ENCODE data around the gene DLGAP3.

DNA sequence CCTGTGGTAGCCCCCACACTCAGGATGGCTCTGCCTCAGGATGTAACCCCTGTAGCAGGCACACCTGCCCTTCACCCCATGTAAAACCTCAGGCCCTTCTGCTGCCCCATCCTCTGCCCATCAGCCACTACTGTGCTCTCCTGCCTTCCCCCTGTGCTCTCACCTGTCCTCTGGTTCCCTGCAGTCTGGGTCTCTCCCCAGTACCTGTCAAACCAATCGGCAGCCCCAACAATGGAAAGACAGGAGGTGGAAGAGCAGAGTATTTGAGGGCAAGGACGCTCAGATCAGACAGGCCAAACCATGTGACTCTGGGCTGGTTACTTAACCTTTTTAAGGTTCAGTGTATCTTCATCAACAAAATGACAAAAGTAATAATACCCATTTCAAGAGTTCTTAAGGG, 100.8 kb downstream of the DLGAP3 start:
- TF ChIP-seq, protein P1, sequence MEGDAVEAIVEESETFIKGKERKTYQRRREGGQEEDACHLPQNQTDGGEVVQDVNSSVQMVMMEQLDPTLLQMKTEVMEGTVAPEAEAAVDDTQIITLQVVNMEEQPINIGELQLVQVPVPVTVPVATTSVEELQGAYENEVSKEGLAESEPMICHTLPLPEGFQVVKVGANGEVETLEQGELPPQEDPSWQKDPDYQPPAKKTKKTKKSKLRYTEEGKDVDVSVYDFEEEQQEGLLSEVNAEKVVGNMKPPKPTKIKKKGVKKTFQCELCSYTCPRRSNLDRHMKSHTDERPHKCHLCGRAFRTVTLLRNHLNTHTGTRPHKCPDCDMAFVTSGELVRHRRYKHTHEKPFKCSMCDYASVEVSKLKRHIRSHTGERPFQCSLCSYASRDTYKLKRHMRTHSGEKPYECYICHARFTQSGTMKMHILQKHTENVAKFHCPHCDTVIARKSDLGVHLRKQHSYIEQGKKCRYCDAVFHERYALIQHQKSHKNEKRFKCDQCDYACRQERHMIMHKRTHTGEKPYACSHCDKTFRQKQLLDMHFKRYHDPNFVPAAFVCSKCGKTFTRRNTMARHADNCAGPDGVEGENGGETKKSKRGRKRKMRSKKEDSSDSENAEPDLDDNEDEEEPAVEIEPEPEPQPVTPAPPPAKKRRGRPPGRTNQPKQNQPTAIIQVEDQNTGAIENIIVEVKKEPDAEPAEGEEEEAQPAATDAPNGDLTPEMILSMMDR (IDR thresholded peaks at IDR 0.05; ENCODE audit: poor library complexity, severe bottlenecking): no peak
- TF ChIP-seq SMC3 (conservative IDR thresholded peaks at IDR 0.05; ENCODE audit: poor library complexity) (no peak), POLR2AphosphoS5 (IDR thresholded peaks at IDR 0.05) (no peak), RAD21 (conservative IDR thresholded peaks at IDR 0.05) (no peak), EZH2 (IDR thresholded peaks at IDR 0.05; ENCODE audit: borderline replicate concordance, insufficient read depth, low read length, poor library complexity, severe bottlenecking) (no peak), EP300 (conservative IDR thresholded peaks at IDR 0.05; ENCODE audit: poor library complexity, severe bottlenecking) (no peak), TAF1 (IDR thresholded peaks at IDR 0.05; ENCODE audit: low read depth) (no peak)
- TF ChIP-seq, protein P2, sequence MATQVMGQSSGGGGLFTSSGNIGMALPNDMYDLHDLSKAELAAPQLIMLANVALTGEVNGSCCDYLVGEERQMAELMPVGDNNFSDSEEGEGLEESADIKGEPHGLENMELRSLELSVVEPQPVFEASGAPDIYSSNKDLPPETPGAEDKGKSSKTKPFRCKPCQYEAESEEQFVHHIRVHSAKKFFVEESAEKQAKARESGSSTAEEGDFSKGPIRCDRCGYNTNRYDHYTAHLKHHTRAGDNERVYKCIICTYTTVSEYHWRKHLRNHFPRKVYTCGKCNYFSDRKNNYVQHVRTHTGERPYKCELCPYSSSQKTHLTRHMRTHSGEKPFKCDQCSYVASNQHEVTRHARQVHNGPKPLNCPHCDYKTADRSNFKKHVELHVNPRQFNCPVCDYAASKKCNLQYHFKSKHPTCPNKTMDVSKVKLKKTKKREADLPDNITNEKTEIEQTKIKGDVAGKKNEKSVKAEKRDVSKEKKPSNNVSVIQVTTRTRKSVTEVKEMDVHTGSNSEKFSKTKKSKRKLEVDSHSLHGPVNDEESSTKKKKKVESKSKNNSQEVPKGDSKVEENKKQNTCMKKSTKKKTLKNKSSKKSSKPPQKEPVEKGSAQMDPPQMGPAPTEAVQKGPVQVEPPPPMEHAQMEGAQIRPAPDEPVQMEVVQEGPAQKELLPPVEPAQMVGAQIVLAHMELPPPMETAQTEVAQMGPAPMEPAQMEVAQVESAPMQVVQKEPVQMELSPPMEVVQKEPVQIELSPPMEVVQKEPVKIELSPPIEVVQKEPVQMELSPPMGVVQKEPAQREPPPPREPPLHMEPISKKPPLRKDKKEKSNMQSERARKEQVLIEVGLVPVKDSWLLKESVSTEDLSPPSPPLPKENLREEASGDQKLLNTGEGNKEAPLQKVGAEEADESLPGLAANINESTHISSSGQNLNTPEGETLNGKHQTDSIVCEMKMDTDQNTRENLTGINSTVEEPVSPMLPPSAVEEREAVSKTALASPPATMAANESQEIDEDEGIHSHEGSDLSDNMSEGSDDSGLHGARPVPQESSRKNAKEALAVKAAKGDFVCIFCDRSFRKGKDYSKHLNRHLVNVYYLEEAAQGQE (IDR thresholded peaks at IDR 0.05; ENCODE audit: borderline replicate concordance): no peak
